Mesenchymal stem cell (in vitro differentiated cells and primary cell): ENCODE measurements around the gene ARL8B.
A peak's percentile ranks its signal among the peaks of the same experiment; 100 is the strongest.

ENCODE experiments used
- DNase-seq: peaks from one replicate; pipeline ENCODE4 v3.0.0-alpha.2; 2013
- H2AFZ ChIP-seq: one replicate; pipeline ENCODE4 v1.6.1; 2013; ENCODE audit warnings: low read depth, mild to moderate bottlenecking, control low read depth, inconsistent platforms, low read length, moderate library complexity
- H2AK5ac ChIP-seq: 2 replicates; pipeline ENCODE4 v1.6.1; 2013; ENCODE audit warnings: low read length, moderate library complexity, mild to moderate bottlenecking, inconsistent platforms; ENCODE audit not compliant: severe bottlenecking
- H2BK120ac ChIP-seq: one replicate; pipeline ENCODE4 v1.6.1; 2013; ENCODE audit warnings: low read depth, mild to moderate bottlenecking, inconsistent platforms, low read length, moderate library complexity
- H2BK12ac ChIP-seq, 2 experiments: one replicate each; pipeline ENCODE4 v1.6.1; 2013; ENCODE audit warnings: inconsistent platforms in 2 of 2, low read length in 2 of 2, mild to moderate bottlenecking in 2 of 2, moderate library complexity in 2 of 2, control low read depth in 1 of 2
- H2BK15ac ChIP-seq: one replicate; pipeline ENCODE4 v1.6.1; 2013; ENCODE audit warnings: mild to moderate bottlenecking, low read depth, inconsistent platforms; ENCODE audit not compliant: poor library complexity, severe bottlenecking
- H2BK5ac ChIP-seq: 2 replicates; pipeline ENCODE4 v1.6.1; 2013; ENCODE audit warnings: low read depth, mild to moderate bottlenecking, low read length, control low read depth, inconsistent platforms; ENCODE audit not compliant: poor library complexity, severe bottlenecking
- H3K14ac ChIP-seq, 2 experiments: one replicate each; pipeline ENCODE4 v1.6.1; 2013; ENCODE audit warnings: inconsistent platforms in 2 of 2, low read length in 2 of 2, control low read depth in 1 of 2, mild to moderate bottlenecking in 1 of 2, moderate library complexity in 1 of 2
- H3K18ac ChIP-seq, 2 experiments: one replicate each; pipeline ENCODE4 v1.6.1; 2013; ENCODE audit warnings: inconsistent platforms in 2 of 2, low read length in 2 of 2, control low read depth in 1 of 2, low read depth in 1 of 2, mild to moderate bottlenecking in 1 of 2
- H3K23ac ChIP-seq, 2 experiments: one replicate each; pipeline ENCODE4 v1.6.1; 2013; ENCODE audit warnings: inconsistent platforms in 2 of 2, low read length in 2 of 2, mild to moderate bottlenecking in 2 of 2, moderate library complexity in 2 of 2, control low read depth in 1 of 2
- H3K27ac ChIP-seq: 2 replicates; pipeline ENCODE4 v1.5.1; 2013; ENCODE audit warnings: mild to moderate bottlenecking, moderate library complexity, low read length, control low read depth, inconsistent platforms; ENCODE audit not compliant: poor library complexity, severe bottlenecking
- H3K27me3 ChIP-seq, 2 experiments: 2 replicates each; pipeline versions ENCODE4 v1.6.1 to v1.7.0; 2013; ENCODE audit warnings: low read length in 2 of 2, mild to moderate bottlenecking in 2 of 2, moderate library complexity in 2 of 2, control low read depth in 1 of 2, inconsistent platforms in 1 of 2; ENCODE audit not compliant: control insufficient read depth in 1 of 2, insufficient read depth in 1 of 2
- H3K36me3 ChIP-seq, 2 experiments: 2 replicates each; pipeline versions ENCODE4 v1.6.1 to v1.7.0; 2013; ENCODE audit warnings: low read length in 2 of 2, control low read depth in 1 of 2, inconsistent platforms in 1 of 2, low read depth in 1 of 2, mild to moderate bottlenecking in 1 of 2; ENCODE audit not compliant: insufficient read depth in 2 of 2, control insufficient read depth in 1 of 2
- H3K4ac ChIP-seq, 2 experiments: one replicate each; pipeline ENCODE4 v1.6.1; 2013; ENCODE audit warnings: inconsistent platforms in 2 of 2, low read length in 2 of 2, mild to moderate bottlenecking in 2 of 2, moderate library complexity in 2 of 2, control low read depth in 1 of 2, low read depth in 1 of 2
- H3K4me1 ChIP-seq: 2 replicates; pipeline ENCODE4 v1.6.1; 2013; ENCODE audit warnings: low read depth, low read length, control low read depth; ENCODE audit not compliant: control insufficient read depth, insufficient read depth
- H3K4me2 ChIP-seq: 2 replicates; pipeline ENCODE4 v1.6.1; 2013; ENCODE audit warnings: low read length, mild to moderate bottlenecking, inconsistent platforms; ENCODE audit not compliant: poor library complexity, severe bottlenecking
- H3K4me3 ChIP-seq, 2 experiments: 2 replicates each; pipeline versions ENCODE4 v1.5.1 to v1.7.0; 2013; ENCODE audit warnings: low read length in 2 of 2, mild to moderate bottlenecking in 2 of 2, control low read depth in 1 of 2, low read depth in 1 of 2; ENCODE audit not compliant: insufficient read depth in 1 of 2
- H3K79me1 ChIP-seq: replicated peaks from 2 replicates; pipeline ENCODE4 v1.6.1; 2013; ENCODE audit warnings: mild to moderate bottlenecking, control low read depth, low read length, inconsistent platforms; ENCODE audit not compliant: poor library complexity, severe bottlenecking
- H3K9ac ChIP-seq: 2 replicates; pipeline ENCODE4 v1.7.0; 2013; ENCODE audit warnings: mild to moderate bottlenecking, low read length, moderate library complexity
- H3K9me3 ChIP-seq: 2 replicates; pipeline ENCODE4 v1.7.0; 2013; ENCODE audit warnings: mild to moderate bottlenecking, low read length; ENCODE audit not compliant: control insufficient read depth
- H4K8ac ChIP-seq: one replicate; pipeline ENCODE4 v1.6.1; 2013; ENCODE audit warnings: inconsistent platforms, mild to moderate bottlenecking, low read length, moderate library complexity
- H4K91ac ChIP-seq: one replicate; pipeline ENCODE4 v1.6.1; 2013; ENCODE audit warnings: mild to moderate bottlenecking, low read length, inconsistent platforms
- WGBS: methylation state at CpG from one replicate; pipeline ENCODE4 v1.1.7; 2013; ENCODE audit warnings: mixed read lengths; 5-methylcytosine and 5-hydroxymethylcytosine counted together

Gene ARL8B

DNA sequence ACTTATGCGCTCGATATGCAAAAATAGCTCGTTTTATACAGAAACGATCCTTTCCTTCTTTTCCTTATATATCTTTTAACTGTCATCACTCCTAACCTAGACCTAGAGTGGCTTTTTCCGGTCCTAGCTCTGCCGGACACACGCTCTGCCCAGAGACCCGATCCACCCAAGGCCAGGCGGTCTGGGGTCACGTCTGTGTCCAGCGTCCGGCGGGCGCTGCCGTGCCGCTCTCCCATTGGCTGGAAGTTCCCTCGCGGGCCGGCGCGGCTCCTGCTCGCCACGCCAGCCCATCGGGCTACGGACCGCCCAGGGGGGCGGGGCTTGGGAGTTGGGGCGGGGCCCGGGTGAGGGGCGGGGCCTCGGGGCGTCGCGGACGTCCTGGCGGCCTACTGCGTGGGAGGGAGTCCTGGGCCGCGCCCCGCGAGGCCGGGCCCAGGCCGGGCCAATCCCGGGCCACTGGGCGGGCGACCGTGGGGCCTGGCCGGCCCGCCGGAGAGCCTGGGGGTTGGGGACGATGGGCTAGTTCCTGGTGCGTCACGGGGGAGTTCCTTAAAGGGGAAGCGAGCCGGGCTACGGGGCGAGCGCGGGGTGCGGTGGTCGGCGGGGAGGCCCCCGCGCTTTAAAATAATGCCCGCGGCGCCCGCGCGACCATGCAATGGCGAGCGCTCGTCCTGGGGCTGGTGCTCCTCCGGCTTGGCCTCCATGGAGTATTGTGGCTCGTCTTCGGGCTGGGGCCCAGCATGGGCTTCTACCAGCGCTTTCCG, 65.2 kb downstream of the ARL8B start, which contains the start of gene EDEM1:
EDEM1 (plus strand) TSS at position 552 of the 764 bp plus-strand sequence; CDS start at position 651, 99 bp downstream.
- peaks cover 4% of the 10 kb centered on the region for H3K79me1 ChIP-seq
- H3K27me3 ChIP-seq = no peaks in the 10 kb centered on the region
- H2AK5ac ChIP-seq = no peak within 1 kb of the TSS
- H3K9ac ChIP-seq = peak within 1 kb of the TSS; percentile 97
- H3K4me2 ChIP-seq = peak within 1 kb of the TSS; percentile 96
- peak within 1 kb of the TSS; percentile 92 for H2BK120ac ChIP-seq
- peak within 1 kb of the TSS; percentile 99 for H3K18ac ChIP-seq
- peak within 1 kb of the TSS; percentile 84 for H4K8ac ChIP-seq
- peak within 1 kb of the TSS in 1 of 2 experiments; percentile 97 for H2BK12ac ChIP-seq
- under 1% methylated on average over 55 of the region's 78 CpGs for WGBS
- peak within 1 kb of the TSS; percentile 42 for H2AFZ ChIP-seq
- H3K9me3 ChIP-seq = no peaks in the 10 kb centered on the region
- peak within 1 kb of the TSS; percentile 89 to 97 for H3K4me3 ChIP-seq
- H3K4ac ChIP-seq = peak within 1 kb of the TSS; percentile 97 to 99
- H3K36me3 ChIP-seq = peaks cover 7 to 28% of the 10 kb centered on the region in 2 experiments
- H2BK15ac ChIP-seq = peak within 1 kb of the TSS; percentile 80
- peaks cover 7% of the 10 kb centered on the region for H3K4me1 ChIP-seq
- H2BK5ac ChIP-seq = peak within 1 kb of the TSS; percentile 82
- H3K23ac ChIP-seq = peak within 1 kb of the TSS; percentile 87 to 100
- peak; percentile 95 for DNase-seq
- H4K91ac ChIP-seq = peak within 1 kb of the TSS; percentile 73
- H3K27ac ChIP-seq = peak within 1 kb of the TSS; percentile 35
- H3K14ac ChIP-seq = peak within 1 kb of the TSS; percentile 86 to 100

DNA sequence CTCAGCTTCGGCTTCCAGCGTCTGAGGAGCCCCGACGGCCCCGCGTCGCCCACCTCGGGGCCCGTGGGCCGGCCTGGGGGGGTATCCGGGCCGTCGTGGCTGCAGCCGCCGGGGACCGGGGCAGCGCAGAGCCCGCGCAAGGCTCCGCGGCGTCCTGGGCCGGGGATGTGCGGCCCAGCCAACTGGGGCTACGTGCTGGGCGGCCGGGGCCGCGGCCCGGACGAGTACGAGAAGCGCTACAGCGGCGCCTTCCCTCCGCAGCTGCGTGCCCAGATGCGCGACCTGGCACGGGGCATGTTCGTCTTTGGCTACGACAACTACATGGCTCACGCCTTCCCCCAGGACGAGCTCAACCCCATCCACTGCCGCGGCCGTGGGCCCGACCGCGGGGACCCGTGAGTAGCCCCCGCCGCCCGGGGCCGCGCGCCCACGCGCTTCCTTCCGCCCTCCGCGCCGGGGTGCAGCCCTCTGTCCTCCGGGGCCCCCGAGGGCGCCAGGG, 65.9 kb downstream of the ARL8B start:
- Histone ChIP-seq H3K27me3 (no peaks in the 10 kb centered on the region), H2BK12ac (peak overlapping the region in 1 of 2 experiments; percentile 97)

DNA sequence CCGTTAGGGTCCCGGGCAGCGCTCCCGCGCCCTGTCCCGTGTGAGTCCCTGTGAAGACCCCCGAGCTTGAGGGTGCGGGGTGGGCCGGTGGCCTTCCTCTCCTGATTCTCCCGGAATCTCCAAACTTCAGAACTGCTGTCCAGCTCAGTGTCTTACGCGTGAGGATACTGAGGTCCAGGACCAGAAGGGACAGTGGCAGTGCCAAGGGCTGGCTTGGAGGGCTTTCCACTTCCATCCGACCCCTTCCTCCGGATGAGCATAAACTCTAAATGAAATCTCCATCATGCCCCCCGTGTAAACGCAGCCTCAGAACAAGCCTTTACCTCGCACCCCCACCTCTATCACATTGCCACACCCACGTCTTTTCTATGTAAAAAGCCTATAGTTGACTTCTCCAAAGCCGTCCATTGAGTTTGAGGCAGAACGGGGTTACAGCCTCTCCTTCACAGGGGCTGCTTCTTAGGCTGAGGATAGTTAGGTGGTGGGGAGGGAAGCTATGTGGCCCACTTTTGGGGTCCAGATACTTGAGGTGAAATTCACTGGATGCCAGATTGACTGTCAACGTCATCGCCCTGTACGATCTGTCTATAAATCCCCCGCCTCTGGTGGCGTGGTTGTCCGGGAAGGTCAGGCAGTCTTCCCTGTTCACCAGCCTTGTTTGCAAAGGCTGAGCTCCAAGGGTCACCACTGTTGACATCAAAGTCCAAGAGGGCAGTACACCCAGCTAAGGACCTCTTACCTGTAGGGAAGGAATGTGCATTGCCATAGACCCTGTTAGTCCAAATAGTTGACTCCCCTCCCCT, 66.5 kb downstream of the ARL8B start:
- H3K27ac ChIP-seq = peak overlapping the region; percentile 2

More for the DNA sequence above, 65.9 kb downstream of the ARL8B start:
- Histone ChIP-seq H3K36me3 (peaks cover 7 to 25% of the 10 kb centered on the region in 2 experiments), H2BK120ac (peak overlapping the region; percentile 92), H3K18ac (peak overlapping the region; percentile 99), H3K9ac (peak overlapping the region; percentile 97), H3K9me3 (no peaks in the 10 kb centered on the region), H4K8ac (peak overlapping the region; percentile 84), H3K4me2 (peak overlapping the region; percentile 87), H2BK15ac (peak overlapping the region; percentile 26), H3K27ac (peak overlapping the region; percentile 32), H3K4me3 (peak overlapping the region; percentile 89 to 97), H3K14ac (peak overlapping the region; percentile 86 to 100), H3K4me1 (peaks cover 7% of the 10 kb centered on the region), H2BK5ac (peak overlapping the region; percentile 82), H3K4ac (peak overlapping the region; percentile 97 to 99), H3K79me1 (peaks cover 4% of the 10 kb centered on the region), H2AFZ (peak overlapping the region; percentile 42), H4K91ac (peak overlapping the region; percentile 73), H3K23ac (peak overlapping the region; percentile 87 to 100), H2AK5ac (no peak overlapping the region)
- under 1% methylated on average over 53 of the region's 66 CpGs for WGBS
- DNase-seq = peak; percentile 47

More for the DNA sequence above, 66.5 kb downstream of the ARL8B start:
- Histone ChIP-seq H3K27me3 (no peaks in the 10 kb centered on the region), H4K8ac (peak overlapping the region; percentile 84), H3K23ac (peak overlapping the region in 1 of 2 experiments; percentile 100), H3K14ac (peak overlapping the region; percentile 80 to 100), H4K91ac (peak overlapping the region; percentile 73), H2BK15ac (peak overlapping the region; percentile 41), H2AFZ (peak overlapping the region; percentile 42), H2BK12ac (peak overlapping the region; percentile 29 to 69), H2BK5ac (peak overlapping the region; percentile 67), H3K36me3 (peaks cover 6 to 18% of the 10 kb centered on the region in 2 experiments), H3K4ac (peak overlapping the region; percentile 97 to 99), H3K4me2 (peak overlapping the region; percentile 87), H3K9ac (peak overlapping the region; percentile 97), H2AK5ac (no peak overlapping the region), H2BK120ac (peak overlapping the region; percentile 92), H3K4me3 (peak overlapping the region; percentile 89 to 97), H3K4me1 (peaks cover 7% of the 10 kb centered on the region), H3K9me3 (no peaks in the 10 kb centered on the region), H3K18ac (peak overlapping the region; percentile 99), H3K79me1 (peaks cover 4% of the 10 kb centered on the region)
- DNase-seq = peak; percentile 60
- 8% methylated on average over 26 of the region's 26 CpGs for WGBS
